Measurements from ENCODE around the gene MRTFB.

DNA sequence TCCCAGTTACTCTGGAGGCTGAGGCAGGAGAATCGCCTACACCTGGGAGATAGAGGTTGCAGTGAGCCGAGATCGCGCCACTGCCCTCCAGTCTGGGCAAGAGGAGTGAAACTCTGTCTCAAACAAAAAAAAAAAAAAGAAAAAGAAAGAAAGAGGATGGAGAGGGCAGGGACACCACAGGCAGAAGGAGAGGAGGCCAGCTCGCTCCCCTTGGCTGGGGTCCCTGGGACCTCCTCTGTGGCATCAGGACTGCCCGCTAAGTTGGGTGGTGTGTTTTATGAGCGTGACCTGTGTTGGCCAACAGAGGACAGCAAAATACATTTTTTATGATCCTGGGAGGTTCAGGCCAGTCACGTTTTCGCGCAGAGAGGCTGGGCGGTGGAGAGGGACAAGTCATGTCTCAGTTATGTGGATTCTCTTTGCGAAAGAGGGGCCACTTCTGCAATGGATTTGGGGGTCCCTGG lies 229.6 kb downstream of the MRTFB start:
- peak; percentile 55 for TF ChIP-seq CTCF (conservative IDR thresholded peaks at IDR 0.05; ENCODE audit: low read depth, low read length)
- no peak for TF ChIP-seq EZH2 (IDR thresholded peaks at IDR 0.05; ENCODE audit: borderline replicate concordance, low read depth, low read length, poor library complexity, severe bottlenecking)
